ENCODE results near the gene FLCN. TPM values are rescaled to one million over a fixed set of nuclear protein-coding genes. Genes with fewer than 3 reads are reported as not detected.

Gene FLCN
- total RNA-seq, 1 experiment from 2014 or later = 71.6 TPM

DNA sequence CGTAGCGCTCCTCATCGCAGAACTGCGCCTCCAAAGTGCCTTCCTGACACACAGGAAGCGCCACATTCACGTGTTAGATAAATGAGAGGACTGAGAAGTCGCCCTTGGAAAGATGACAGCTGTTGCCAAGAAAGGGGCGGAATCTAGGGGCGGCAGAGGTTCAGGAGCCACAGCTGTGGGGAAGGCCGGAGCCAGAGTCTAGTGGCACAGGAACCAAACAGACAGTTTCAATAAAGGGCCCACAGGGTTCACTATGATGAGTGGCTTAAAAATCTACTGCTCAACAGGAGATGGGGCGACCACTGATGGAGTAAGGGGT lies 4.7 kb downstream of the FLCN start:
- Histone ChIP-seq H3K4me1 (ENCODE audit: control insufficient read depth, insufficient read depth, low read length) (no peaks in the 10 kb centered on the region), H3K9me3 (ENCODE audit: control insufficient read depth, insufficient read depth, low read depth, low read length) (no peaks in the 10 kb centered on the region), H3K27me3 (ENCODE audit: control insufficient read depth, insufficient read depth, low read length) (no peaks in the 10 kb centered on the region), H3K4me3 (ENCODE audit: low read depth in 2 of 2, low read length in 2 of 2) (no peak overlapping the region), H3K36me3 (ENCODE audit: control insufficient read depth, insufficient read depth, low read length) (peaks cover 8% of the 10 kb centered on the region), H3K27ac (ENCODE audit: low read length) (no peak overlapping the region)
- intact Hi-C loops (cut with micrococcal nuclease; ENCODE audit: unreplicated experiment) (no loop called here), in situ Hi-C loops (cut with HindIII; ENCODE audit: low pct_unique_long_range_greater_than_20kb, low sequenced_read_pairs) (no loop called here)
- POLR2A ChIA-PET = no interaction called here
- no TSS peak for BruUV-seq (replicated peaks)
- CTCF ChIA-PET = no interaction called here
- TF ChIP-seq, protein P1, sequence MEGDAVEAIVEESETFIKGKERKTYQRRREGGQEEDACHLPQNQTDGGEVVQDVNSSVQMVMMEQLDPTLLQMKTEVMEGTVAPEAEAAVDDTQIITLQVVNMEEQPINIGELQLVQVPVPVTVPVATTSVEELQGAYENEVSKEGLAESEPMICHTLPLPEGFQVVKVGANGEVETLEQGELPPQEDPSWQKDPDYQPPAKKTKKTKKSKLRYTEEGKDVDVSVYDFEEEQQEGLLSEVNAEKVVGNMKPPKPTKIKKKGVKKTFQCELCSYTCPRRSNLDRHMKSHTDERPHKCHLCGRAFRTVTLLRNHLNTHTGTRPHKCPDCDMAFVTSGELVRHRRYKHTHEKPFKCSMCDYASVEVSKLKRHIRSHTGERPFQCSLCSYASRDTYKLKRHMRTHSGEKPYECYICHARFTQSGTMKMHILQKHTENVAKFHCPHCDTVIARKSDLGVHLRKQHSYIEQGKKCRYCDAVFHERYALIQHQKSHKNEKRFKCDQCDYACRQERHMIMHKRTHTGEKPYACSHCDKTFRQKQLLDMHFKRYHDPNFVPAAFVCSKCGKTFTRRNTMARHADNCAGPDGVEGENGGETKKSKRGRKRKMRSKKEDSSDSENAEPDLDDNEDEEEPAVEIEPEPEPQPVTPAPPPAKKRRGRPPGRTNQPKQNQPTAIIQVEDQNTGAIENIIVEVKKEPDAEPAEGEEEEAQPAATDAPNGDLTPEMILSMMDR (IDR thresholded peaks at IDR 0.05) = no peak
- TF ChIP-seq POLR2AphosphoS5 (IDR thresholded peaks at IDR 0.05; ENCODE audit: low read depth, low read length) = no peak
- no peak for ATAC-seq
- DNase-seq (ENCODE audit: low read depth, low spot score) = no peak

DNA sequence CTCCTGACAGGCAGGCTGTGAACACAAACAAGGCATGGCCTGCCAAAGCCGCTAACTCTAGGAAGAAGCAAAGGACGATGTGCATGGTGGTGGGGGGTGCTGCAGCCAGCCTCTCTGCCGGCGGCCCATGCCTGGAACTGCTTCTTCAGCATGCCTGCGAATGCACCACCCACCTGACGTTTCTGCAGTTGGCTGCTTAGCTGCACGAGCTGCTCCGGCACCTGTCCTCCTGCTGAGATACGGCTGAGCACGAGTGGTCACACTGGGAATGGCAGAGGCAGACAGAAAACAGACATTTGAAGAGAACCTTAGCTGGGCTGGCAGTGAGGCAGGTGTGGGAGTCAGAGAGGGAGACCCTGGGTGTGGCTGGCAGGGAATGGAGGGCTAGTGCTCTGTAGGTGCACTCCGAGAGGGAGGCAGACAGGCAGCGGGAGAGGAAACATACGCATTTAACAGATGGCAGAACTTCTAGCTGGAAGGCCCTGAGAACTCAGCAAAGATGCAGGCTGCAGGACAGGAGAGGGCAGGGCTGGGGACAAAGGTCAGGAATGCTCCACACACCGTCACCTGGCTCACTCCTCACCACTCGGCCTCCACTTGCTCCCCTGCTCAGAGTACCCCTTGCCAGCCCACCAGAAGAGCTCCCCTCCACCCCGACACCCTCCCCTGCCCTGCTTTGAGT lies 5.2 kb downstream of the FLCN start:
- H3K27ac ChIP-seq (ENCODE audit: low read length) = no peak overlapping the region
- in situ Hi-C loops (cut with HindIII; ENCODE audit: low pct_unique_long_range_greater_than_20kb, low sequenced_read_pairs) = no loop called here
- DNase-seq (ENCODE audit: low read depth, low spot score) = no peak
- H3K36me3 ChIP-seq (ENCODE audit: control insufficient read depth, insufficient read depth, low read length) = peaks cover 8% of the 10 kb centered on the region
- intact Hi-C loops (cut with micrococcal nuclease; ENCODE audit: unreplicated experiment) = no loop called here
- ATAC-seq = no peak
- no peaks in the 10 kb centered on the region for H3K27me3 ChIP-seq (ENCODE audit: control insufficient read depth, insufficient read depth, low read length)
- no peak for TF ChIP-seq TCF7L2 (IDR thresholded peaks at IDR 0.05; ENCODE audit: low read depth, low read length)
- no peaks in the 10 kb centered on the region for H3K4me1 ChIP-seq (ENCODE audit: control insufficient read depth, insufficient read depth, low read length)
- POLR2A ChIA-PET = no interaction called here
- no peaks in the 10 kb centered on the region for H3K9me3 ChIP-seq (ENCODE audit: control insufficient read depth, insufficient read depth, low read depth, low read length)
- no TSS peak for BruUV-seq (replicated peaks)
- H3K4me3 ChIP-seq (ENCODE audit: low read depth in 2 of 2, low read length in 2 of 2) = no peak overlapping the region
- CTCF ChIA-PET = no interaction called here

DNA sequence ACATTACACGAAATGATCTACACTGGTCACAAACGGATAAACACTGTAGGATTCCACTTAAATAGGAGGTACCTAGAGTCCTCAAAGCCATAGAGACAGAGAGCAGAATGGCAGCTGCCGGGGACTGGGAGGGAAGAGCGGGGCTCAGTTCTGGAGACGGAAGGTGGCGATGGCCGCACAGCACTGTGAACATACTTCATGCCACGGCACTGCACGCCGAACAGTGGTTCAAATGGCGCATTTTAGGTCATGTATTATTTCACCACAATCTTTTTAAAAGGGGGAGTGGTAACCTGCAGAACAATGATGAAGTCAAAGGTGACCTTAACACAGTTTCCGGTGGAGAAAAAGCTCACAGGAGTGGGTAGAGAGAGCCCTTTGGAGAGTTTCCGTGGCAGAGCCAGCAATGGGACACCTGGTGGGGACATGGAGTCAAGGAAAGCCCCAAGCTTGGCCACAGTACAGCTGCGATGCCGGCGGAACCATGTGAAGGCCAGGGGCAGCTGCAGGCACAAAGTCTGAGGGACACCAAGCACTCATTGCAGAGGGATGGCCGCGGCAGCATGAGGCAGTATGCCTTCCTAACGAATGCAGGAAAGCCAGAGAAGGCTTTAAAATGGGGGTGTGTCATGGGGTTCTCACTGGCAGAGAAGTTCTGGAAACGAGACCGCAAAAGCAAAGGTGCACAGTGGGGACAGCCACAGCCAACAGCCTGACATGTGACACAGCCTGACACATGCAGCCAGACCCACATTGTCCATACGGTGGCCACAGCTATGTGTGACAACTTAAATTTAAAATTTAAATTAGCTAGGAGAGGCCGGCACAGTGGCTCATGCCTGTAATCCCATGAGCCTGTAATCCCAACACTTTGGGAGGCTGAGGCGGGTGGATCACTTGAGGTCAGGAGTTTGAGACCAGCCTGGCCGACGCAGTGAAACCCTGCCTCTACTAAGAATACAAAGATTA lies 7.3 kb downstream of the FLCN start:
- intact Hi-C loops (cut with micrococcal nuclease; ENCODE audit: unreplicated experiment) (no loop called here), in situ Hi-C loops (cut with HindIII; ENCODE audit: low pct_unique_long_range_greater_than_20kb, low sequenced_read_pairs) (no loop called here)
- ATAC-seq (no peak), DNase-seq (ENCODE audit: low read depth, low spot score) (no peak)
- no peak overlapping the region for H3K4me3 ChIP-seq (ENCODE audit: low read depth in 2 of 2, low read length in 2 of 2)
- no peaks in the 10 kb centered on the region for H3K4me1 ChIP-seq (ENCODE audit: control insufficient read depth, insufficient read depth, low read length)
- H3K27me3 ChIP-seq (ENCODE audit: control insufficient read depth, insufficient read depth, low read length) = no peaks in the 10 kb centered on the region
- H3K27ac ChIP-seq (ENCODE audit: low read length) = no peak overlapping the region
- TF ChIP-seq TCF7L2 (IDR thresholded peaks at IDR 0.05; ENCODE audit: low read depth, low read length) = no peak
- TF ChIP-seq, protein P2, sequence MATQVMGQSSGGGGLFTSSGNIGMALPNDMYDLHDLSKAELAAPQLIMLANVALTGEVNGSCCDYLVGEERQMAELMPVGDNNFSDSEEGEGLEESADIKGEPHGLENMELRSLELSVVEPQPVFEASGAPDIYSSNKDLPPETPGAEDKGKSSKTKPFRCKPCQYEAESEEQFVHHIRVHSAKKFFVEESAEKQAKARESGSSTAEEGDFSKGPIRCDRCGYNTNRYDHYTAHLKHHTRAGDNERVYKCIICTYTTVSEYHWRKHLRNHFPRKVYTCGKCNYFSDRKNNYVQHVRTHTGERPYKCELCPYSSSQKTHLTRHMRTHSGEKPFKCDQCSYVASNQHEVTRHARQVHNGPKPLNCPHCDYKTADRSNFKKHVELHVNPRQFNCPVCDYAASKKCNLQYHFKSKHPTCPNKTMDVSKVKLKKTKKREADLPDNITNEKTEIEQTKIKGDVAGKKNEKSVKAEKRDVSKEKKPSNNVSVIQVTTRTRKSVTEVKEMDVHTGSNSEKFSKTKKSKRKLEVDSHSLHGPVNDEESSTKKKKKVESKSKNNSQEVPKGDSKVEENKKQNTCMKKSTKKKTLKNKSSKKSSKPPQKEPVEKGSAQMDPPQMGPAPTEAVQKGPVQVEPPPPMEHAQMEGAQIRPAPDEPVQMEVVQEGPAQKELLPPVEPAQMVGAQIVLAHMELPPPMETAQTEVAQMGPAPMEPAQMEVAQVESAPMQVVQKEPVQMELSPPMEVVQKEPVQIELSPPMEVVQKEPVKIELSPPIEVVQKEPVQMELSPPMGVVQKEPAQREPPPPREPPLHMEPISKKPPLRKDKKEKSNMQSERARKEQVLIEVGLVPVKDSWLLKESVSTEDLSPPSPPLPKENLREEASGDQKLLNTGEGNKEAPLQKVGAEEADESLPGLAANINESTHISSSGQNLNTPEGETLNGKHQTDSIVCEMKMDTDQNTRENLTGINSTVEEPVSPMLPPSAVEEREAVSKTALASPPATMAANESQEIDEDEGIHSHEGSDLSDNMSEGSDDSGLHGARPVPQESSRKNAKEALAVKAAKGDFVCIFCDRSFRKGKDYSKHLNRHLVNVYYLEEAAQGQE (IDR thresholded peaks at IDR 0.05; ENCODE audit: insufficient read depth in 1 of 2, low read depth in 2 of 2, low read length in 1 of 2) = no peak
- TF ChIP-seq, protein P1 (IDR thresholded peaks at IDR 0.05) = no peak
- no peak for TF ChIP-seq POLR2AphosphoS5 (IDR thresholded peaks at IDR 0.05; ENCODE audit: low read depth, low read length)
- no peak for TF ChIP-seq SIN3A (IDR thresholded peaks at IDR 0.05; ENCODE audit: borderline replicate concordance, insufficient read depth, low read depth, low read length)
- ChIA-PET CTCF (no interaction called here), POLR2A (no interaction called here)
- BruUV-seq (replicated peaks) = no TSS peak
- peaks cover 15% of the 10 kb centered on the region for H3K36me3 ChIP-seq (ENCODE audit: control insufficient read depth, insufficient read depth, low read length)
- H3K9me3 ChIP-seq (ENCODE audit: control insufficient read depth, insufficient read depth, low read depth, low read length) = no peaks in the 10 kb centered on the region

Data from Panc1 (cell line).